HepG2 (cell line): ENCODE measurements around the gene CTXN1. TPM values are rescaled to one million over a fixed set of nuclear protein-coding genes. Genes with fewer than 3 reads are reported as not detected.
A peak's percentile ranks its signal among the peaks of the same experiment; 100 is the strongest.

ENCODE experiments used
- ATF6 ChIP-seq: sonication (generic); formaldehyde crosslinking; conservative IDR thresholded peaks from 2 replicates; pipeline ENCODE4 v1.4.0; 2020; ENCODE audit warnings: missing genetic modification reagents
- ATF7 ChIP-seq, 2 experiments: fragments of 450-650 bp in 1 of 2; sonication (generic) in 1 of 2; formaldehyde crosslinking in 1 of 2; IDR thresholded peaks; 2 replicates each; pipeline versions ENCODE4 v1.4.0 to v1.6.1; 2016 to 2020; ENCODE audit warnings: antibody characterized with exemption in 1 of 2, mild to moderate bottlenecking in 1 of 2, missing genetic modification reagents in 1 of 2
- CEBPB ChIP-seq: IDR thresholded peaks from 2 replicates; pipeline ENCODE4 v1.6.1; 2011; ENCODE audit warnings: low read depth, low read length, improper control_type of control experiment, borderline replicate concordance
- HBP1 ChIP-seq: IDR thresholded peaks from 2 replicates; pipeline ENCODE4 v1.6.1; 2016; ENCODE audit warnings: low read depth, control low read depth
- HNF4A ChIP-seq: sonication (generic); formaldehyde crosslinking; IDR thresholded peaks from 2 replicates; pipeline ENCODE4 v1.4.0; 2020; ENCODE audit warnings: missing genetic modification reagents
- HOXD1 ChIP-seq: sonication (generic); formaldehyde crosslinking; IDR thresholded peaks from 2 replicates; pipeline ENCODE4 v1.5.0; 2020; ENCODE audit warnings: missing genetic modification reagents
- ISX ChIP-seq: sonication (generic); formaldehyde crosslinking; conservative IDR thresholded peaks from 2 replicates; pipeline ENCODE4 v1.5.0; 2020; ENCODE audit warnings: missing genetic modification reagents
- JARID2 ChIP-seq: sonication (generic); formaldehyde crosslinking; IDR thresholded peaks from 2 replicates; pipeline ENCODE4 v1.8.1; 2023; ENCODE audit warnings: missing genetic modification reagents, inconsistent platforms; ENCODE audit not compliant: insufficient replicate concordance
- KLF9 ChIP-seq: IDR thresholded peaks from 2 replicates; pipeline ENCODE4 v1.6.1; 2016; ENCODE audit warnings: low read depth
- NCOA1 ChIP-seq: sonication (generic); formaldehyde crosslinking; IDR thresholded peaks from 2 replicates; pipeline ENCODE4 v1.9.0; 2021; ENCODE audit warnings: missing genetic modification reagents
- NR1H2 ChIP-seq: sonication (generic); formaldehyde crosslinking; IDR thresholded peaks from 2 replicates; pipeline ENCODE4 v1.8.1; 2022; ENCODE audit warnings: low read depth, missing genetic modification reagents, borderline replicate concordance
- PLRG1 ChIP-seq: fragments of 450-650 bp; conservative IDR thresholded peaks from 2 replicates; pipeline ENCODE4 v1.6.1; 2016
- REL ChIP-seq: sonication (generic); formaldehyde crosslinking; conservative IDR thresholded peaks from 2 replicates; pipeline ENCODE4 v1.8.0; 2022; ENCODE audit warnings: mild to moderate bottlenecking, missing genetic modification reagents, moderate library complexity
- SRY ChIP-seq: sonication (generic); formaldehyde crosslinking; IDR thresholded peaks from 2 replicates; pipeline ENCODE4 v1.8.0; 2022; ENCODE audit warnings: mild to moderate bottlenecking, missing genetic modification reagents
- ZNF260 ChIP-seq: sonication (generic); formaldehyde crosslinking; IDR thresholded peaks from 2 replicates; pipeline ENCODE4 v1.4.0; 2020; ENCODE audit warnings: missing genetic modification reagents, low read depth, mild to moderate bottlenecking, borderline replicate concordance
- ZNF33A ChIP-seq: sonication (generic); formaldehyde crosslinking; IDR thresholded peaks from 2 replicates; pipeline ENCODE4 v1.5.1; 2020; ENCODE audit warnings: missing genetic modification reagents, mild to moderate bottlenecking, moderate library complexity, borderline replicate concordance
- ZNF354B ChIP-seq: sonication (generic); formaldehyde crosslinking; IDR thresholded peaks from 2 replicates; pipeline ENCODE4 v1.8.0; 2022; ENCODE audit warnings: mild to moderate bottlenecking, missing genetic modification reagents
- ZNF484 ChIP-seq: sonication (generic); formaldehyde crosslinking; IDR thresholded peaks from 2 replicates; pipeline ENCODE4 v1.5.1; 2020; ENCODE audit warnings: mild to moderate bottlenecking, low read depth, missing genetic modification reagents, borderline replicate concordance
- ZNF619 ChIP-seq: sonication (generic); formaldehyde crosslinking; IDR thresholded peaks from 2 replicates; pipeline ENCODE4 v1.4.0; 2020; ENCODE audit warnings: mild to moderate bottlenecking, missing genetic modification reagents
- polyA plus RNA-seq, 8 experiments: library from polyadenylated mRNA; depleted of rRNA in 3 of 8; stranded (reverse) in 7 of 8; unstranded in 1 of 8; fragments of >200 nt; fragmentation: Illumina TruSeq in 4 of 8; extraction: Trizol in 4 of 8; gene quantifications; 2 replicates each; pipeline versions ENCODE4 v1.2.1 to v1.2.3, GENCODE V29; 2011 to 2016; ENCODE audit warnings: low read depth in 4 of 8, missing spikeins in 1 of 8, mixed read lengths in 1 of 8; ENCODE audit not compliant: insufficient read depth in 1 of 8
- total RNA-seq, 5 experiments: library from RNA; depleted of rRNA; stranded (reverse); fragments of >200 nt; fragmentation: Illumina TruSeq; extraction: Trizol; gene quantifications; 2 replicates each; pipeline ENCODE4 v1.2.3, GENCODE V29; 2016; ENCODE audit warnings: low read depth in 1 of 5
- TF ChIP-seq, protein P1 (sequence below): sonication (generic); formaldehyde crosslinking; IDR thresholded peaks from 2 replicates; pipeline ENCODE4 v1.5.1; 2020; ENCODE audit warnings: mild to moderate bottlenecking, missing genetic modification reagents, borderline replicate concordance
- TF ChIP-seq, protein P2 (sequence below): sonication (generic); formaldehyde crosslinking; IDR thresholded peaks from 2 replicates; pipeline ENCODE4 v1.9.0; 2021; ENCODE audit warnings: missing genetic modification reagents, borderline replicate concordance

The CTXN1 gene
- total and polyA plus RNA-seq, 2 of the 13 experiments (the other 11 are each of a cell fraction or from before 2014, with no cell fraction given): 0.11 TPM; not detected in 1

GRCh38 chr19:7897292-7897691 is 28.6 kb downstream of the CTXN1 start (continued):
- no peak for TF ChIP-seq ATF6 (CRISPR knock-in tag)
- TF ChIP-seq HNF4A (CRISPR knock-in tag): peak; percentile 71
- no peak for TF ChIP-seq ZNF484
- TF ChIP-seq HBP1 (CRISPR knock-in tag): no peak
- no peak for TF ChIP-seq NR1H2 (CRISPR knock-in tag)
- TF ChIP-seq JARID2 (CRISPR knock-in tag): no peak
- TF ChIP-seq ZNF33A: 0 out of 2 replicates have a peak, but pooled peaks have one; percentile 52
- TF ChIP-seq ISX (CRISPR knock-in tag): no peak
- TF ChIP-seq ZNF354B (CRISPR knock-in tag): no peak
- no peak for TF ChIP-seq PLRG1
- TF ChIP-seq, protein P1, sequence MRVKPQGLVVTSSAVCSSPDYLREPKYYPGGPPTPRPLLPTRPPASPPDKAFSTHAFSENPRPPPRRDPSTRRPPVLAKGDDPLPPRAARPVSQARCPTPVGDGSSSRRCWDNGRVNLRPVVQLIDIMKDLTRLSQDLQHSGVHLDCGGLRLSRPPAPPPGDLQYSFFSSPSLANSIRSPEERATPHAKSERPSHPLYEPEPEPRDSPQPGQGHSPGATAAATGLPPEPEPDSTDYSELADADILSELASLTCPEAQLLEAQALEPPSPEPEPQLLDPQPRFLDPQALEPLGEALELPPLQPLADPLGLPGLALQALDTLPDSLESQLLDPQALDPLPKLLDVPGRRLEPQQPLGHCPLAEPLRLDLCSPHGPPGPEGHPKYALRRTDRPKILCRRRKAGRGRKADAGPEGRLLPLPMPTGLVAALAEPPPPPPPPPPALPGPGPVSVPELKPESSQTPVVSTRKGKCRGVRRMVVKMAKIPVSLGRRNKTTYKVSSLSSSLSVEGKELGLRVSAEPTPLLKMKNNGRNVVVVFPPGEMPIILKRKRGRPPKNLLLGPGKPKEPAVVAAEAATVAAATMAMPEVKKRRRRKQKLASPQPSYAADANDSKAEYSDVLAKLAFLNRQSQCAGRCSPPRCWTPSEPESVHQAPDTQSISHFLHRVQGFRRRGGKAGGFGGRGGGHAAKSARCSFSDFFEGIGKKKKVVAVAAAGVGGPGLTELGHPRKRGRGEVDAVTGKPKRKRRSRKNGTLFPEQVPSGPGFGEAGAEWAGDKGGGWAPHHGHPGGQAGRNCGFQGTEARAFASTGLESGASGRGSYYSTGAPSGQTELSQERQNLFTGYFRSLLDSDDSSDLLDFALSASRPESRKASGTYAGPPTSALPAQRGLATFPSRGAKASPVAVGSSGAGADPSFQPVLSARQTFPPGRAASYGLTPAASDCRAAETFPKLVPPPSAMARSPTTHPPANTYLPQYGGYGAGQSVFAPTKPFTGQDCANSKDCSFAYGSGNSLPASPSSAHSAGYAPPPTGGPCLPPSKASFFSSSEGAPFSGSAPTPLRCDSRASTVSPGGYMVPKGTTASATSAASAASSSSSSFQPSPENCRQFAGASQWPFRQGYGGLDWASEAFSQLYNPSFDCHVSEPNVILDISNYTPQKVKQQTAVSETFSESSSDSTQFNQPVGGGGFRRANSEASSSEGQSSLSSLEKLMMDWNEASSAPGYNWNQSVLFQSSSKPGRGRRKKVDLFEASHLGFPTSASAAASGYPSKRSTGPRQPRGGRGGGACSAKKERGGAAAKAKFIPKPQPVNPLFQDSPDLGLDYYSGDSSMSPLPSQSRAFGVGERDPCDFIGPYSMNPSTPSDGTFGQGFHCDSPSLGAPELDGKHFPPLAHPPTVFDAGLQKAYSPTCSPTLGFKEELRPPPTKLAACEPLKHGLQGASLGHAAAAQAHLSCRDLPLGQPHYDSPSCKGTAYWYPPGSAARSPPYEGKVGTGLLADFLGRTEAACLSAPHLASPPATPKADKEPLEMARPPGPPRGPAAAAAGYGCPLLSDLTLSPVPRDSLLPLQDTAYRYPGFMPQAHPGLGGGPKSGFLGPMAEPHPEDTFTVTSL (CRISPR knock-in tag): peak; percentile 73; the same call in 1 of the 2 replicates
- TF ChIP-seq KLF9 (CRISPR knock-in tag): no peak
- no peak for TF ChIP-seq ATF7 (IDR thresholded peaks at IDR 0.05)
- TF ChIP-seq ATF7 (CRISPR knock-in tag; IDR thresholded peaks at IDR 0.05): no peak; the same call in 1 of the 2 replicates
- TF ChIP-seq NCOA1 (CRISPR knock-in tag): no peak
- TF ChIP-seq CEBPB: peak; percentile 94
- TF ChIP-seq SRY (CRISPR knock-in tag): no peak
- TF ChIP-seq, protein P2, sequence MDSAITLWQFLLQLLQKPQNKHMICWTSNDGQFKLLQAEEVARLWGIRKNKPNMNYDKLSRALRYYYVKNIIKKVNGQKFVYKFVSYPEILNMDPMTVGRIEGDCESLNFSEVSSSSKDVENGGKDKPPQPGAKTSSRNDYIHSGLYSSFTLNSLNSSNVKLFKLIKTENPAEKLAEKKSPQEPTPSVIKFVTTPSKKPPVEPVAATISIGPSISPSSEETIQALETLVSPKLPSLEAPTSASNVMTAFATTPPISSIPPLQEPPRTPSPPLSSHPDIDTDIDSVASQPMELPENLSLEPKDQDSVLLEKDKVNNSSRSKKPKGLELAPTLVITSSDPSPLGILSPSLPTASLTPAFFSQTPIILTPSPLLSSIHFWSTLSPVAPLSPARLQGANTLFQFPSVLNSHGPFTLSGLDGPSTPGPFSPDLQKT (CRISPR knock-in tag): no peak
- TF ChIP-seq HOXD1 (CRISPR knock-in tag): no peak
- TF ChIP-seq REL (CRISPR knock-in tag): no peak
- no peak for TF ChIP-seq ZNF619
- TF ChIP-seq ZNF260: no peak
